GM19372 (cell line): ENCODE data around the gene FABP2.
"Not testable (repeated sequence)": the region's sequence is repeated elsewhere in the genome, so short reads cannot be mapped to it uniquely, and the experiment has no call there.

Experiments used
- ATAC-seq: cut with Tn5 transposase; IDR thresholded peaks from one replicate; pipeline ENCODE4 v1.9.1; 2021; ENCODE audit warnings: mild to moderate bottlenecking, low read depth, moderate library complexity; ENCODE audit not compliant: unreplicated experiment

The FABP2 gene

DNA sequence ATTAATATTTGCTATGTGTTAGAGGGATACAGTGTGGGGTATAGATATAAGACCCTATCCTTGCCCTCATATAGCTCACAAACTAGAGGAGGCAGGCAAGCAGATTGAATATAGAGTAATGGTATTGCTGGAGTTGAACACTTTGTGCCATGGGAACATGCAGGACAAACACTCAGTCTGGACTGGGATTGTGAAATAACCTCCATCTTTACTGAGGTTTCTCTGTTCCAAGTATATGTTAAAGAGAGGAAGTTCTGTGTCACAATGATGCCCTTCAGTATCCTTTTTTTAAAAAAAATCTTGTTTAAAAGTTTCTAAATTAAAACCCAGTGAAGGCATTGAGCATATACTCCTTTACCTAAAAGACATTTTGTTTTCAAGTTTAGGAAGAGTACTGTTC is 8.7 kb downstream of the FABP2 start:
- ATAC-seq = no peak

- ATAC-seq = no peak
Measured at GRCh38 chr4:119310826-119311225, 11.1 kb downstream of the FABP2 start.

GRCh38 chr4:119307606-119308005 is 14.3 kb downstream of the FABP2 start:
- no peak for ATAC-seq

- ATAC-seq = no peak
Measured at GRCh38 chr4:119304431-119304830, 17.5 kb downstream of the FABP2 start.

- no peak for ATAC-seq
Measured at GRCh38 chr4:119303587-119304305, 18.2 kb downstream of the FABP2 start.

DNA sequence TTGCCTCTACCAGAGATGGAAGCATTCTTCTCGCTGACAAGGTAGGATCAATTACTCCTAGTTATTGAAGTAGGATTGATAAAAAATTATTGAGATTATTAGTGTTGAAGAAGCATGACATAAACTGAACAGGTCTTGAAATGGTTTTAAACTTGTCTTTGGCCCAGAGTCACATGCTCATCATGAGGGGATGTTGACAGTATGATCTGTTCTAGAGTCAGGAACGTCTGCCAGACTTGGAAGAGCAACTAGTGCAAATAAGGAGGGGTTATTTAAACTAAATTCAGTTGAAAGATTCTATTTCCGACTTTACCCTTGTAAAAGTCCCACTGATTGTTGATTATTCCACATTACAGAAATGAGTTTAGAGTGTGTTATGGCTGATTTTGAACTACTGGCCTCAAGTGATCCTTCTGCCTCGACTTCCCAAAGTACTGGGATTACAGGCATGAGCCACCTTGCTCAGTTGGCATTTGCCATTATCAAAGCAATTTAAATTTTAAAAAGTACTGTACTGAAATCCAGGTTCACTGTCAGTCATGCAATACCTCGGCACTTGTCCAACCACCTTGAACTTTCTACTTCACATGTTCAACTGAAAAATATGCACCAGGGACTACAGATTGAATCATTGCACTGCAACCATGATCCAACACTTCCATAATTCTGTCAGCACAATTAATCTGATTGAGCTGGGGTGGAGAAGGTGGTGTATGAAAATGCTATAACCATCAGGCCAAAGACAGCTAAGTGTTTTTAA is 19.7 kb downstream of the FABP2 start:
- ATAC-seq = no peak

GRCh38 chr4:119300101-119300978 is 21.6 kb downstream of the FABP2 start:
- ATAC-seq = peak; percentile 93

DNA sequence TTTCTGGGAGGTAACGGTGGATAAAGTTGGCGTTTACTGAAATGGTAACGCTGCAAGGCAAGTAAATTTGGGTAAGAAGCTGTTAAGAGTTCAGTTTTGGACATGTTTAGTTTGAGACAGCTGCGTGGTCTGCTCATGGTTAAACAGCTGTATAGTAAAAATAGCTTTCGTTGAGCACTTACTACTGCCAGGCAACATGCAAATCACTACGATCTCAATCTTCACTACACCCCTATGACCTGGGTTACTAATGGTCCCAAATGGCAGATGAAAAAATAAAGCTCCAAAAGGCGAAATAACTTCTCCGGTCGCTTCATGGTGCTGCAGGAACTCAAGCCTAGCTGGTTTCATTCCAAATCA is 22.2 kb downstream of the FABP2 start:
- ATAC-seq = peak; percentile 42

GRCh38 chr4:119299260-119299671 is 22.7 kb downstream of the FABP2 start:
- ATAC-seq = no peak

GRCh38 chr4:119297795-119298194 is 24.1 kb downstream of the FABP2 start:
- no peak for ATAC-seq

GRCh38 chr4:119296356-119296755 is 25.6 kb downstream of the FABP2 start:
- no peak for ATAC-seq

DNA sequence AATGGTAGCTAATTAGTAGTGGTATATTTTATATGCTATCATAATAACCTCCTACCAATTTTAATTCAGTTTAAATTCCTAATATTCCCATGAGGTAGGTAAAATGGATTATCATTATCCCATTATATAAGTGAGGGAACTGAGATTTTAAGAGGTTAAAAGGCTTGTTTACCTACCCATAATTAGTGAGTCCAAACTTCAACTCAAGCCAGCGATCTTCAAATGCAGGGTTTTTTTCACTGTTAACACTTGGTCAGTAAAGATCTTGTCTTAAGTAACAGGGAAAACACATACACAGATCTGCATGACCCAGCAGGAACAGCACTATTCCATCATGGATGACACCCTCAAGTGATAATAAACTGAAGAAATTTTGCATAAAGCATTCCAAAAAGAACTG is 31.3 kb downstream of the FABP2 start:
- no peak for ATAC-seq

GRCh38 chr4:119289313-119289712 is 32.6 kb downstream of the FABP2 start:
- ATAC-seq = no peak

DNA sequence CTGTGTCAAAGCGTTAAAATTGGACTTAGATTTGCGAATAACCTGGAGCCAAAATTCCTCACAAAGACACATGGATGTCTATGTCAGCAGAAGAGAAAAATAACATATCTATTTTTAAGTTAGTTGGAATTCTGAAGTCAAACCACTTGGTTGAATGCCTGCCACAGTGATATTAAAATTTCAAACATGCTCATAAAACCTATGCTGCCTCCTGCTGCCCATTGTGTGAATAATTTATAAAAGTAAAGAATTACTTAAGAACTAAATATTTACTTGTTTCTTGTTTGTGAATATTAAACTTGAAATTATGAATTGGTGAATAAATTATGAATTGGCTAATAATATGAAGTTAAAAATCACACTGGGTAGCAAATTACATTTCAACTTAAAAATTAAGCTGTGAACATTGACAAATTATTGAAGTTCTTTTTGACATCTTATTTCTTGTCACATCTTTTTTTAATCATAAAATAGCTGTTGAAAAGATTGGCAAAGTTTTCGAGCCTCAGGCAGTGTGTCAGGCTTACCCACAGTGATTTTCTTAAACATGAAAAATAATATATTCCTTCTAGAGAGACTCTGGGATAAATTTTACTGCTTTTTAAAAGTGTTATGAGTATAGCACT is 35.4 kb downstream of the FABP2 start:
- no peak for ATAC-seq

DNA sequence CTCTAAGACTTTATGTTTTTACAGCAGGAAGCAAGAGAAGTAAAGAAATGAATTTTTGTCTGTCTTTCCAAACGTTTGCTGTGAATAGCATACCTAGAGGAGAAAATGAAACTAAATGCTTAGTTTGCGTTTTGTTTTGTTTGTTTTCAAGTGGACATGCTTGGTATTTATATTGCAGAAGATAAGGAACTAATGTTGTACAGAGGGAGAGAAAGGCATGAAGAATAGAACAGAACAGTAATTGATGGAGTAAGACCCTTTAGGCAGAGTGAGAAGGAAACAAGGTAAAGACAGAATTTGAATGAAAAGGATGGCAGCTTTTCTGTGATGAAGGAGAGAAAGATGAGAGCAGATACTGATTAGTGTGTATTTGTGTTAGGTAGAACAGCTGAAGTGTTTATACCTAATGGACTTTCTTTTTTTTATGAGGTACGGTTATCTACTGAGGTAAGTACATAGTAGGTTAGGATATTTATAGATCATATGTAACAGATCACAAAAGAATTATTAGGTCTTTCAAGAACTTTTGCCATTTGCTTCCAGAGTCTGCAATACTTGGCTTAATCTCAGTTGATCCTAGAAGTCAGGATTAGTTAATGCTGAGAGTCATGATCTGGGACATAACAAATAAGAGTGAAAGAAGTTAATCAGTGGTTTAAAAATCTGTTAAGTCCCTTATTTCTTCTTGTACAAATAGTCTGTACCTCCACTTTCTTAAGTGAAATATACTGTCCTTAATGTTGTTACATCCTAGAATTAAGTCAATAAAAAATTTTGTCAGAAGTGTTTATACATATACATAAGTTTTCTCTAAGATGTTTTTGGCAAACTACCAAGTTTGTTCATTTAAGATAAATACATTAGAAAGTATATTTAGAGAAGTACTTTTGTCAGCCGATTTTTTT is 36.8 kb downstream of the FABP2 start:
- peak; percentile 80 for ATAC-seq

DNA sequence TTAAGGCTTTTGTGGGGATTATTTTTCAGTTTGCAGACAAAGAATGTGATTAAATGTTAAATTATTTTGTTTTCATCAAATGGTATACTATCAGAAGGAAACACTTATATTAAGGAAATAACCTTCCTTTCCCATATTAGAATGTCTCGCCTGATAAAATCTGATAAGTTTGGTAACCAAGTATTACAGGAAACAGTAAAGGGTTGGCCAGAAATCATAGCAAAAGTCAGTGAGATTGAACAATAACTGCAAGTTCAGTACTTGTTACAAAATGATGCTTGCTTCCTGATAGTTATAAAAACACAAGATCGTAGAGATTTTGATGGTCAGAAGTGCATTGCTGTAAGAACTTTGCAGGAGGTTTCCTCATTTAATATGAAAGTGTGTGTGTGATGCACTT is 40.5 kb downstream of the FABP2 start:
- ATAC-seq = no peak

- not testable (repeated sequence) for ATAC-seq
Measured at GRCh38 chr4:119279945-119280344, 42.0 kb downstream of the FABP2 start.

GRCh38 chr4:119279541-119279940 is 42.4 kb downstream of the FABP2 start:
- ATAC-seq = not testable (repeated sequence)

- no peak for ATAC-seq
Measured at GRCh38 chr4:119271361-119272085, 50.4 kb downstream of the FABP2 start.
